Stimulated activated CD4-positive, alpha-beta T cell treated with anti-CD3 and anti-CD28 coated beads, Interleukin-12 subunit alpha, Interleukin-12 subunit beta, amount 100 ng/mL, for 4 hours (primary cell): ENCODE data around the gene EXOC4.

Experiments used
- DNase-seq: peaks from one replicate; pipeline ENCODE4 v3.0.0-alpha.2; 2020

The EXOC4 gene

DNA sequence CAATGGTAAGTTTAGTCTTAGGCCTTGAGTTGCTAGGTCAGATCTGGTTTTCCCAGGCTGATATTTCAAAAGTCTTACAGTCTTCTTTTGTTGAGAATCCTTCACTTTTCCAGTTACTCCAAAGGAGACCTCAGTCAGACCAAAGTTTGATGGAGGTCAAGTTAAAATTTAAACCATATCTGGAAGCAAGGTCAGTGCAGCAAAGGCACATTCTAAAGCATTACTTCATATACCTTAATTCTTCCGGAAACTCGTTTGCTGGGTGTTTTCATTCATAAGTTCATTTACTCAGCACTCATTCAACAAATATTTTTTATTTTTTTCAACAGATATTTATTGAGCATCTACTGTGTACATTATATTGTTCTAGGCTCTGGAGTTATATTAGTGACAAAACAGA, 471.3 kb downstream of the EXOC4 start:
- no peak for DNase-seq

DNA sequence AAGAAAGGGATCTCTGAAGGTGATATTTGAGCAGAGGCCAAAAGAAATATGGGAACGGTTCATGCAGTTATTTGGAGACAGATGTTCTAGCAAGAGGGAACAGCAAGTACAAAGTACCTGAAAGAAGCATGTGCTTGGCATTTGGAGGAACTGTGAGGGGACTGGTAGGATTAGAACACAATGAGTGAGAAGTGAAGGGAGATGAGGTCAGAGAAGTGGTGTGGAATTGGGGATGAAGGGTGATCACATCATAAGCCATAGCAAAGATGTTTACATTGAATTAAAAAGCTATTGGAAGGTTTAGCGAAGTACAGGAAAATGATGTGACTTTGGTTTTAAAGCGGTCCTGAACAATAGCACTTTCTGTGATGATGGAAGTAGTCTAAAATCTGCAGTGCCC, 471.8 kb downstream of the EXOC4 start:
- no peak for DNase-seq

DNA sequence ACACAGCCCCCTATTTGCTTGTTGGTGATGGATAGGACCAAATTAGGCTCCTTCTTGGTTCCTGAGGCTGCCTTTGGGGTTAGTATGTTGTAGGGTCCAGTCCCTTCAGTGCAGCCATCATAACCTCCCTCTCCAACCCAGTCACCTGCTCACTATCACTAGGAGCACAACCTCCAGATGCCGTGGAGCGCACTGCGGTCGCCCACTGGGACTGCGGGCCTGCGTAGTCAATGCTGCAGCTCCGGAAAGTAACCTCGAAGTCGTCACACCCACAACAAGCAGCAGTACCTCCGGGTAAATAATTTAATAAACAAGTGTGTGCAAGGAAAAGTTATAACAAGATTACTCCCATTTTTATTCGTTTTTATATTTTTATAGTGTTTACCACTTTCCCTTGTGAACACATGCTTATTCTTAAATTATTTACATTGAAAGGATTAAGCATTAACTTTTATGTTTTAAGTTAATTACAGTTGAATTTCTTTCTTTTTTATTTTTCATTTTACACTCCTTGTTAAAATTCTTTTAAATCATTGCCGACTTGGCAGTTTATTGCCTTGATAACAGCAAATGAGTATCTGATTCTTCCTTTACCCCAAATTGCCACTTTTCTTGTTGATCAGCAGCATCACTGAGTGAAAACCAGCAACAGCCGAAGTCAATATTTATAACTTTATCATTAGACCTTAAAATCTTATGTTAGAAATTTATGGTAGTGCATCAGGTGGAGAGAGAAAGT, 474.8 kb downstream of the EXOC4 start:
- DNase-seq = no peak

DNA sequence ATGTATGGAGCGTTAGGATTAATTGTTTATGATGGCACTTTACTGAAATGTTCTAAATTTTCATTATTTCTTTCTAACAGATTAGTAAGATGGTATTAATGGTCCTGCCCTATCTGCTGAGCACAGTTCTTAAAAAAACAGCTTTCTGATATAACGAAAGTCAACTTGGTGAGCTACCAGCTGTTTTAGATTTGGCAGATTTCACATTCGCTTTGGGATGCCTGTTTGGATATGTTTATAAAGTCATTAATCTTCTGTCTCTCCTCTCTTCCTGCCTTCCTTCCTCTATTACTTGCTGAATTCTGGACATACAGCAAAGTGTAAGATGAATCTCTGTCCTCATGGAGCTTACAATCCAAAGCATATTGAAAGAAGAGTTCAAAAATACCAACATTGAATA, 477.5 kb downstream of the EXOC4 start:
- DNase-seq = no peak

DNA sequence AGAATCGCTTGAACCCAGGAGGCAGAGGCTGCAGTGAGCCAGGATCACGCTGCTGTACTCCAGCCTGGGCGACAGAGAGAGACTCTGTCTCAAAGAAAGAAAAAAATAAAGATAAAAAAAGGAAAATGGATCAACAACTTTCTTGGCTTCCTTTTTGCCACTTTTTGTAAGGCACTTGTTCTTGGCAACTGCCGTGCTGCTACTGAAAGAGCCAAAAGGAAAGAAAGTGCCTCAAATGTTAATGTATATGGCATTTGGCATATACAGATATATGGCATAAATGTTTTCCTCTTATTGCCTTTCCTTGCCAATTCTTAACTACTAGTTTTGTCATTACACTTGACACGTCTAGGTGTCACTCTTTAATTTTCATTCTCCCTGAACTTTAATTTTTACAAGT, 480.5 kb downstream of the EXOC4 start:
- no peak for DNase-seq

DNA sequence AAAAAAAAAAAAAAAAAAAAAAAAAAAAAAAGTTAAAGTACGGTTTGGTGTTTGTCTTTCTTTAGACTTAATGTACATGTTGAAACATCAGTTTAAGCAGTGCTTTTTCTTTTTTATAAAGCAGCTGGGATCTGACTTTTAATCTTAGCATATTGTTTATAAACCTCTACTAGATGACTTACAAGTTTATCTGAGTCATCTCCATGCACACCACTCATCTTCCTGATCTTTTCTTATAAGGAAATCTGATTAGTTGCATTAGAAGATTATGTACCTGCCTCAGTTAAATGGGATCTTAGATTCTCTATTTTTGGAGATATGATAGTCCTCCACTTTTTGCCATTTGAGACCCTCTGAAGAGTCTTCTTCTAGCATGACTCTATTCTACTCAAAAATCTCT, 482.3 kb downstream of the EXOC4 start:
- no peak for DNase-seq

DNA sequence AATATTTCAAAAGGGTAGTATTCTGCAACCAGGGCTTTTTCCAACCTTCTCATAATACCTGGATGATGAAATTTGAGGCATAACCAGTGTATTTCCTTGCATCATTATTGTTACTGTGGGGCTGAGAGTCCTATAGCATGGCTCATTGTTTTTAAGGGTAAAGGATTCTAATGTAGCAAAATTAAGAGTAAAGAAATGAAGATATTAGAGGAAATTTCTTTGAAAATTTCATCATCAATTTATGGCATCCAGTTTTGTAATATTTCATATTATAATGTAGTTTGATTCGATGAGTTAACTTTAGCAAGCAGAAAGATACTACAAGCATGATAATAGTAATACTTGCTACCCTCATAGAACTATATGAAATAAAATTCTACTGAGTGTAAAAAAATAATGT, 486.9 kb downstream of the EXOC4 start:
- no peak for DNase-seq

DNA sequence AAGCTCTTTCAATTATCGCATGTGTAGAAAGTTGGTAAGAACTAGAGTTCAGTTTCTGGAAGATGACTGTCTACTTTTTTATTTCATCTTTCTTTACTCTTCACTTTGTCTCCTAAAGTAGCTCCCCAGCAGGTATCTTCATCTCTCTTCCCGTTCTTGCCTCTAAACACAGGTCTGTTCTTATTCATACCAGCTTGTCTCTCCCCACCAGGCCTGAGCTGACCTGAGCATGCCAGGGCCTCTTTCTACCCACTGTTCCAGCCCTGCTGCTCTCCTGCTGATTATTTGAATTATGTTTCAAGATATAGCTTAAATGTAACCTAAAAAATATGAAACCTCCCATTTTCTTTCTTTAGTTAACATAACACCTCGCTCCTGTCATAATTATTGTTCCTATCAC, 488.2 kb downstream of the EXOC4 start:
- no peak for DNase-seq

DNA sequence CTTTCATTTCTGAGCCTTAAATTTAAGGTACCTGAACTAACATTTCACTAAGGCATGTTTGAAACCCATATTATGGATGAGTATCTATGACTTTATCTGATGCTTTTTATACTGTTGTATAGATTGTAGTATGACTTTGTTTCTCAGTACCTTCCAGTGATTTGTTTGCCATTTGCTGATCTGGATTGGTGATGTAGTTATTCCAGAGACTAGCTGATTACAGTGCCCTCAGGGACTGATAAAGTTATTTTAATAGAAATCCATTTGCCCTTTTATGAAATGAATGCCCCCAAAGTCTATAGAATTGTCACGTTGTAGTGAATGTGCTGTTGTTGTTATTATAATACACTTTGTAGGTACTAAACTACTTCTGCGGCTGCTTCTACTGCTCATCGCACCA, 488.8 kb downstream of the EXOC4 start:
- DNase-seq = no peak

DNA sequence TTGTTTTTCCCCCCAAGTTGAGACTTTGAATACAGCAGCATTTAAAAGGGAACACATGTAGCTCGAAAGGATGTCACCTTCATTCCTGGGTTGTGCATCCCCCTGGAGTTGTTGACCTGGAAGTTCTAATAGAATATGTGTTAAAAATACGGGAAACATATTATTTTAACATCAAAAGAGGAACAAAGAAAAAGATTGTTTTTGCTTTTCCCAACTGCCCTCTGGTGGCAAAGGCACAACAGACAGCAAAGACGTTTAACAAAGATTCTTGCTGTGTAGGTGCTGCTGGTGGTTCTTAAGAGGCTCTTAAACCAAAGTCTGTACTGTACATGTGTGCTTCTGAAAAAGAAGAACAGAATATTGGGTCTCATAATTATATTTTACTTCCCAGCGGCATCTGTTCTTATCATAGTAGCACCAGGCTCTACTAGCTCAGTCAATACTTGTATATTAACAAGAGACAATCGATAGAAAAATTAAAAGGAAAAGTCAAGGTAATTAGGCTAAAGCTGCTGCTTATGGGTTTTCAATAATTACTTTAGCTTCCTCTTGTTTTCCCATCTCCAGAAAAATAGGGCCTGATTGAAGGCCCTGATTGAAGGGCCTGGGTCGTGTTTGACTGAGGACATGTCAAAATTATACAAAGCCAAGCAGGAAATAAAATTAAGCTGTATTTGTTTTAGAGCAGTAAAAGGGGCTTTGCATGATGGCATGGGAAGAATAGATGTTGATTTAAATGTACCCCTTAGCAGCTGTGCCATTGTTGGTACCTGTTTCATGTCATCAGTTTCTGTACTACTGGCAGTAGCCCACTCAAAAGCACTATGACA, 490.0 kb downstream of the EXOC4 start:
- no peak for DNase-seq

DNA sequence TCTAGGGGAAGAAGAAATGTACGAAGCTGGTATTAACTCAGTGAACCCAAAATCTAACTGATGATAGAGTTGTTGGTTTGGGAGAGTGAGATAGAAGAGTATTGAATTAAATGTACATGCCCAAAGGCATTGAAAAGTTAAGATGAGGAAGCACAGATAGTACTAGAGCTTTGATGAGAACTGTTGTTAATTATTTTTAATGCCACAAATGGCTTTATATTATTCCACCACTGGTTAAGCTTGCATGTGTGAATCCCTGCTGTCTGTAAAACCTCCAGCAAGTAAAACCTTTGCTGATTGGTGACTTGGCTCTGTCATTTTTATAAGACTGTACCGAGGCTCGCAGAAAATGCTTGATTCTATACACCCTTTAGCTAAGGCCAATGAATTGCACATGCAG, 491.6 kb downstream of the EXOC4 start:
- DNase-seq = no peak

DNA sequence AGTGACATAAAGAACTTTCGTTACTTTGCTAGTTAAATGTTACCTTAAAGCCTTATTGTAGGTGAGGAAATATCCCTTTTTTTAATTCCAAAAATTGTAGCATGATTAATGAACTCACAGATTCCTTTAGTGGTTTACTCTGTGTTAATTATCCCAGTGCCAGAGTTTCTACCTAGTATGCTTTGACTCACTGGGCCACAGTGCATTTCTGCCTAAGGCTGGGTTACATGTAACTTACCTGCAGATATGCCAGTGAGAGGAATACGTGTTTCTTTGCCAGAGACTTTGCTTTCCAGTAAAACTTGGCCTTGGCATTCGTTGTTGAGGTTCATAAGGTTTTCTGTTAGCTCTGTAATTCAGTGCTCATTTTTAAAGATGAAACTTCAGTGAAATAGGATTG, 493.4 kb downstream of the EXOC4 start:
- no peak for DNase-seq

DNA sequence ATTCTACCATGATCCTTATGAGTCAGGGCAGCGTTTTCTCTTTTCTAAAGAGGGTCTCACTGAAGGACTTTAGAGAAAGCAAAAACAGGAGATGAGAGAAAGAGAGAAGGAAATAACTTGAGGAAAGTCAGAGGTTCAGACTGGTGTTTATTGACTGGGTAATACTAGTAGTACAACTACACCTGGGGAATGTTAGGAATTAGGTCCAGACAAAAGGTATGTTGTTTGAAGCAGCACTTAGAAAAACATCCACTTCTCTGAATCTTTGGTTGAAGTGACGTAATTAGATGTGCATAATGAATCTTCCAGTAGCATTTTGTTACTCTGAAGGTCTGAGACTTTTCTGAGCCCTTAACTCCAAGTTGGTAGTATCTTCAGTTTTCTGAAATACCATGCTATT, 494.0 kb downstream of the EXOC4 start:
- DNase-seq = no peak

DNA sequence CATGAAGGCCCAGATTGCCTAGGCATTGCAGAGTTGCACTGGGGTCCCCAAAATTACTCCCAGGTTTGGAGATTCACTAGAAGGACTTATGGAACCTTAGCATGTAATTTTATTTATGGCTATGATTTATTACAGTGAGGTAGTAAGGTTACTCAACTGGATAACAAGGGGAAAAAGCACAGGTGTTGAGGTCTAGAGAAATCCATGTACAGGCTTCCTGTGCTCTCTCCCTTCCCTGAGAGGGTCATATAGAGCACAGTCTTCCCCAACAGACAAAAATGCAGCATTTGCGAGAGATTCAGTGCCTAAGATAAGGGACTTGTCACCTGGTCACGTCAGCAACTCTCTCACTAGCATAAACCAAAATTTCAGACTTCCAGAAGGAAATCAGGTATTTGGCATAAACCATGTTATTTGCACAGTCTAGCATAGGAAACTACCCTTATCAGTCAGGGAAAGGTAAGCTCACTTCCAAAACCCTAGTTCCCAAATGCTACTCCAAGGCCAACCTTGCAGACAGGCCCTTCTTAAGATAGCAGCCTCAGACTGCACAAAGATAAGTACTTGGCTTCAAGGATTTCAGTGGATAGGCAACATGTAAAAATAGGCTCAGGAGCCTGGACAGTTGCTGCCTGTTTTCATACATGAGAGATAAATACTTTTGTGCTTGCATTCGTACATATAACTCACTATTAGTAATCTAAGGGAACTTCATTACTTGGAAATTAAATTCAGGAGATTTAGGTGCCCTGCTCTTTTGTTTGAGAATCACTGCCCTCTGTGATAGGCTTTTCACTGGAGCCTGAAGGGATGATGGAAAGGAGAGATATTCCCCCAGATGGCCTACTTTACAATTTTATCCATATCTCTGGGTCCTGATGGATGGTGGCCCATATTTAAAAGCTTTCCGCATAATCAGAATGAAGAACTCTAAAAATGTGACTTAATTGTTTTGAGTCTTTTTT, 495.8 kb downstream of the EXOC4 start:
- no peak for DNase-seq

DNA sequence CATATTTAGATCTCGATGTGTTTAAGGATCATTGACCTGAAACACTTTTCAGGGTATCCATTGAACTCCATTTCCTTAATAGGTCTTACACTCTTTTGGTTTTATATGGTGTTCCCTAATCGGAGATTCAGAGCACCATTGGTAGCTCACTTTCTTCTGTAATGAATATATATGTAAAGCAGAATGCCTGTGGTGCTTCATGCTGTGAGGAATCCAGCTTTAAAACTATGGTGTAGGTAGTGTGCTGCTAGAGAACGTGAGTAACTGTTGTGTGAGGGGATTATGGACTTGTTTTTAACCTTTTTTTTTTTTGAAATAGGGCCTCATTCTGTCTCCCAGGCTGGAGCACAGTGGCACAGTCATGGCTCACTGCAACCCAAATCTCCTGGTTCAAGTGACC, 497.4 kb downstream of the EXOC4 start:
- no peak for DNase-seq

DNA sequence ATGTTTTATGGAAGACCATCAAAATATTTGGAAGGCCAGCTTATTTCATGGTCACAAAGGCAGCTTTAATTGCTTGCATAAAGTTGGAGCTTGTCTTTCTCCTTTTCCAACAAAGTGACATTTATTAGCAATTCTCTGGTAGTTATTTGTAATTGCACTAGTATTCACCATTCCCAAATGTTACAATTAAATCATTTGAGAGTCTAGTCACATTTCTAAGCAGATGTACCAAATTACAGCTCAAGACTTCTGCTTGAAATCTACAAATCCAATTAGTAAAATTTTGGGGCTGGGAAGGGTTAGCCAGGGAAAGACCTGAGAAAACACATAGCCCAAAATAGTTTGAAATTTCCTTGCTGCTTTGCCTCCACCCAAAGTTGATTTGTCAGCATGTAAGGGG, 498.2 kb downstream of the EXOC4 start:
- DNase-seq = no peak

DNA sequence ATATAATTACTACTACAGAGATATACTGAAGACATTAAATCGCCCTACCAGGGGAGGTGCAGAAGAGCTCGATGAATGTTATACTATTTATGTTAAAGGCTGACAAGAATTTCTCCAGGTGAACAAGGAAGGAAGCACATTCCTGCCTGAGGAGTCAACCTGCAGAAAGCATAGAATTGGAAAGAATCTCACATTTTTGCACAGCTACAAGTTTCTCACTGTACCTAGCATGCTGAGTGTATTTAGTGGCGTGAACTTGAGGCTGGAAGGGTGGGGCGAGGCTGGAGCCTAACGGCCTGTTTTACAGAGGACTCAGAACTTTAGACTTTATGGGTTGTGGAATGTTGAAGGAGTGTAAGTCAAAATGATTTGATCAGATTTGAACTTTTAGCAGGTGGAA, 500.6 kb downstream of the EXOC4 start:
- DNase-seq = no peak

DNA sequence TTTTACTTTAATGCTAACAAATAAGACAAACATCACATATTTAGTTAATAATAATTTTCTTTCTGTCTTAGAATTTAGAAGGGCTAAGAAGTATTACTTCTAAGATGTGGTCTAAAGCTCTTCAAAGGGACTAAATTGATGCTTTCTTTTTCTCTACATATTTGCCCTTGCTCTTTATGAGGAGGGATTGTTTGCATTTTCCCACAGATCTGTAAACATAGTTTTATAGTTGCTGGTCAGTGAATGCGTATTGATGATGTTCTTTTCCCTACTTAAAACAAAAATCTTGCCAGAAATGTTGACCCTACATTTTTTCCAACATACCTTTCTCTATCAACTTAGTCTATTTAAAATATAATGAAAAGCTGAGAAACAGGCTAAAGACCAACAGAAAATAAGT, 501.8 kb downstream of the EXOC4 start:
- DNase-seq = no peak

DNA sequence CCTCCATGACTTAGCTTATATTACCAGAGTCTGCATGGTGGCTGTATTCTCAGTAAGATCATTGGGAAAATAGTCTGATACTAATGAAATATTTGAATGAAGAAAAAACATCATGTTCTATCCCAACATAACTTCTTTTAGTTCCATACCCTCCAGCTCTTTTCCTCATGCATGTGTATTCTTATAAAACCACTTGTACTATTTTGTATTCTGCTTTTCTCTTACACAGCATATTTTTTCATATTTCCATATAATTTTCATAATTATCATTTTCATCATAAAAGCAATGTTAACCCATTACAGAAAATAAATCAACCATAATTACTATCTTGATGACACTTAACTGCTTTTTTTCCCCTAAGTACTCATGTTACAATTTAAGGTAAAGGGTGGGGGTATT, 503.0 kb downstream of the EXOC4 start:
- DNase-seq = no peak

DNA sequence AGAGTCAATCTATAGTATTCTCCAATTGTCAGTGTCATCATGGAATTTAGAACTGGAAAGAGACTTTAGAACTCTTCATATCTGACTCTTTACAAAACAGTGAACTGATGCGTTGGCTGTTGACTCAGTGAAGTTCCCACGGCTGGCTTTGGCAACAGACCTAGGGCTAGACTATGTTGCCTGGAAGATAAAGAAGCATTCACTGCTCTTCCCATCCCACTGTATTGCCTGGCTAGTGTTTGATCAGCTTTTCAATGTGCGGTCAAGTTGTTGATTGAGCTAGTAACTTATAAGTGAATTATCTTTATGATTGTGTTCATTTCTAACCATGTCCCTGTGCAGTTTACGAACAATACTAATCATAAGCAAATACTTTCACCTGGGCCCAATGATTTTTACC, 508.6 kb downstream of the EXOC4 start:
- DNase-seq = no peak

DNA sequence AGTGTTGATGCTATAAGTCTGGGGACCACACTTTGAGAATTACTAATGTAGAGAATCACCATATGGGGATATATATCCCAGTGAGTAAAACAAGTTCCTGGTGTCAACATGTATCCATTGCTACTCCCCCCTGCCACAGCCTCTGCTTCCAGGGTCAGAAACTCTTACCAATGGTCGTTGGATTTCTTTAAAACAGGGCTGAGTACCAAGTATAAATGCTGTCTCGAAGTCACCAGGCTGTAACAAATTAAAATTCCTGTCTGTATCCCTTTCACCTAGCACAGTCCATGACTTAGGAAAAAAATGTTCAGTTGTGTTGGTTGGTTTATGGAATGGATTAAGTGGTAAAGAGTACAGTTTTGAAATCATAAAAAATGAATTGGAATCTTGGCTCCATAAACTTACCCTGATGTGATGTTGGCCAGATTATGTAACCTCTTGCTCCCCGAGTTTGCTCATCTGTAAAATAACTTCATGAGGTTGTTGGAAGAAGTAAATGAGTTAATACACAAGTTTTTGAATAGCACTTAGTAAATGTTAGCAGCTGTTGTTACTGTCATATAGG, 510.3 kb downstream of the EXOC4 start:
- DNase-seq = no peak

DNA sequence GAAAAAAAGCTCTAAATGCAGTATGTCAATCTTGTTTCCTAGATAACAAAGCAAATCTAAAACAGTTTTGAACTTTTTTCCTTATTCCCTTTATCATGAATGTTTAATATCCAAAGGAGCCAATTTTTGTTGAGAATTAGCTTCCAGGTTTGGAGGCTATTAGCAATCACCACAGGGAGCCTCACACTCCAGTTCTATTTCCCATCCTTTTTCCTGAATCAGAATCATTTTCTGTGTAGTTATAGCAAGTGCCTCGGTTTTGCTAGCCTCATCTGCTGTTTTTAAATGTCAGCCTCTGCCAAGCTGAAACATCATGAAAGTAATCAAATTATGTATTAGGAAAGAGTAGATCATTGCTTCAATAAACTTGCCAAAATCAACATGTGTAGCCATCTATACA, 516.8 kb downstream of the EXOC4 start:
- DNase-seq = no peak

DNA sequence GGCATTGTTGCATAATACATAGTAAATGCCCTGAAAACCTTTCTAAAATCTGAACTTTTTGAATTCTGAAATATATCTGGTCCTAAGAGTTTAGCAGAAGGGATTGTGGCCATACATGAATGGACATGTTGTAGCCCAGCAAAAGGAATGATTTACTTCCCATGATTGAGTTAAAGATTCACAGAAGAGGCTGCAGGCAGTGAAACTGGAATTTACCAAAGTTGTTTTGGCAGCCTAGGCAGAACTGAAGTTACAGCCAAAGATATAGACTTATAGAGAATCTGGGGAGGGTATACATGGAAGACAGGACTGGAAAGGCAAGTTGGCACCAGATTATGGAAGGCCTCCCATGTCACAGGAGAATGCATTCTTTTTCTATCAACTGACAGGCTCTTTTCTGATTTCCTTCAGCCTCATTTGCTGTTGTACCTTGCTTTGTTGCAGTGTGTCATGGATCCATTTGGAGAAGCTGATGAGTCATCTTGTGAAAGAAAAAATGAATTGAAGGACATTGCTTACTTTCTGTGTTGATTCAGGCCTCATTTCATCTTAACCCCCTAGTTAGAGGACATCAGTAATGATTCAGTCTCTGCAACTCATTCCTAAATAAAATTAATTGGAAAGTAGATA, 518.1 kb downstream of the EXOC4 start:
- no peak for DNase-seq
